Endothelial cell of umbilical vein (primary cell): ENCODE data around the gene DOCK7.

ENCODE experiments used
- EZH2 ChIP-seq: IDR thresholded peaks from 2 replicates; pipeline ENCODE4 v1.6.1; 2012; ENCODE audit warnings: borderline replicate concordance, low read depth, mild to moderate bottlenecking, moderate library complexity, low read length, inconsistent platforms; ENCODE audit not compliant: severe bottlenecking
- TF ChIP-seq, protein P1 (sequence below), 2 donors: IDR thresholded peaks; 1 replicate in 1 of 2; 2 replicates in 1 of 2; pipeline ENCODE4 v1.5.1; 2011; ENCODE audit warnings: low read length in 2 of 2, mild to moderate bottlenecking in 2 of 2, moderate library complexity in 2 of 2, control low read depth in 1 of 2, inconsistent platforms in 1 of 2, low read depth in 1 of 2; ENCODE audit not compliant: insufficient read depth in 1 of 2; ENCODE audit errors: extremely low read depth in 1 of 2
- TF ChIP-seq, protein P2 (sequence below): IDR thresholded peaks from 2 replicates; pipeline ENCODE4 v1.6.1; 2011; ENCODE audit not compliant: insufficient read depth, insufficient read length

DNA sequence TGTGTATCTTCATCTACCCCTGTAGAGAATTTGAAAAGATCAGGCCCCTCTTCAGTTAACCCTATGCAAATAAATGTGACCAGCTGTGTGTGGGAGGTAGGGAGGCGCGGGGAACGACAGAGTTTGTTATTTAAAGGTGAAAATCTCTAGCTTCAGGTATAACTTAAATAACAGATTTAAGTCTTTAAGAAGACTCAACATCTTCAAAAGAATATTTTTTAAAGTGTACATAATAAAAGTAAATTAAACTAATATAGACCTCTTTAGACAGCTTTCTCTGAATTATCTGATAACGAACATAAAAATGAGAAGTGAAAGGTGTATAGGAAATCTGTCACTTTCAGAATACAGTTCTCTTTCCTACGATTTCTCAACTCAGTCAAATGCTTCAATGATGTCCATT, 74.9 kb downstream of the DOCK7 start:
- TF ChIP-seq, protein P1, sequence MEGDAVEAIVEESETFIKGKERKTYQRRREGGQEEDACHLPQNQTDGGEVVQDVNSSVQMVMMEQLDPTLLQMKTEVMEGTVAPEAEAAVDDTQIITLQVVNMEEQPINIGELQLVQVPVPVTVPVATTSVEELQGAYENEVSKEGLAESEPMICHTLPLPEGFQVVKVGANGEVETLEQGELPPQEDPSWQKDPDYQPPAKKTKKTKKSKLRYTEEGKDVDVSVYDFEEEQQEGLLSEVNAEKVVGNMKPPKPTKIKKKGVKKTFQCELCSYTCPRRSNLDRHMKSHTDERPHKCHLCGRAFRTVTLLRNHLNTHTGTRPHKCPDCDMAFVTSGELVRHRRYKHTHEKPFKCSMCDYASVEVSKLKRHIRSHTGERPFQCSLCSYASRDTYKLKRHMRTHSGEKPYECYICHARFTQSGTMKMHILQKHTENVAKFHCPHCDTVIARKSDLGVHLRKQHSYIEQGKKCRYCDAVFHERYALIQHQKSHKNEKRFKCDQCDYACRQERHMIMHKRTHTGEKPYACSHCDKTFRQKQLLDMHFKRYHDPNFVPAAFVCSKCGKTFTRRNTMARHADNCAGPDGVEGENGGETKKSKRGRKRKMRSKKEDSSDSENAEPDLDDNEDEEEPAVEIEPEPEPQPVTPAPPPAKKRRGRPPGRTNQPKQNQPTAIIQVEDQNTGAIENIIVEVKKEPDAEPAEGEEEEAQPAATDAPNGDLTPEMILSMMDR (IDR thresholded peaks at IDR 0.05; ENCODE audit: extremely low read depth in 1 of 2, insufficient read depth in 1 of 2, low read depth in 1 of 2, low read length in 2 of 2): no peak
- no peak for TF ChIP-seq EZH2
- TF ChIP-seq, protein P2, sequence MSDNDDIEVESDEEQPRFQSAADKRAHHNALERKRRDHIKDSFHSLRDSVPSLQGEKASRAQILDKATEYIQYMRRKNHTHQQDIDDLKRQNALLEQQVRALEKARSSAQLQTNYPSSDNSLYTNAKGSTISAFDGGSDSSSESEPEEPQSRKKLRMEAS: no peak
